Astrocyte (in vitro differentiated cells and primary cell): ENCODE data around the gene NCOA5. TPM values are rescaled to one million over a fixed set of nuclear protein-coding genes. Genes with fewer than 3 reads are reported as not detected.

ENCODE experiments used
- DNase-seq: peaks from one replicate; pipeline ENCODE4 v3.0.0-alpha.2; 2010; ENCODE audit warnings: low read depth
- FAIRE-seq: peaks from 2 replicates; lab custom pipeline; 2011; peaks lifted over from hg19 to GRCh38; lab: Jason Lieb, UNC
- H2AFZ ChIP-seq: 2 replicates; pipeline ENCODE4 v1.6.0; 2012; ENCODE audit warnings: low read depth, low read length, inconsistent platforms
- H3K27ac ChIP-seq: 2 replicates; pipeline ENCODE4 v1.5.1; 2011; ENCODE audit warnings: low read depth, low read length, inconsistent platforms
- H3K27me3 ChIP-seq: 2 replicates; pipeline ENCODE4 v1.6.0; 2011; ENCODE audit warnings: low read length, inconsistent platforms; ENCODE audit not compliant: insufficient read depth
- H3K36me3 ChIP-seq: 2 replicates; pipeline ENCODE4 v1.5.1; 2011; ENCODE audit warnings: low read length, inconsistent platforms; ENCODE audit not compliant: insufficient read depth
- H3K4me1 ChIP-seq: 2 replicates; pipeline ENCODE4 v1.5.1; 2011; ENCODE audit warnings: low read length, inconsistent platforms; ENCODE audit not compliant: insufficient read depth
- H3K4me2 ChIP-seq: 2 replicates; pipeline ENCODE4 v1.6.0; 2012; ENCODE audit warnings: low read length, inconsistent platforms
- H3K4me3 ChIP-seq: 2 replicates; pipeline ENCODE4 v1.5.1; 2011; ENCODE audit warnings: low read depth, mild to moderate bottlenecking, low read length, inconsistent platforms; ENCODE audit not compliant: insufficient read depth
- H3K79me2 ChIP-seq: 2 replicates; pipeline ENCODE4 v1.6.0; 2012; ENCODE audit warnings: mild to moderate bottlenecking, low read length, inconsistent platforms; ENCODE audit not compliant: insufficient read depth
- H3K9ac ChIP-seq: 2 replicates; pipeline ENCODE4 v1.6.0; 2012; ENCODE audit warnings: mild to moderate bottlenecking, low read length, inconsistent platforms
- H3K9me3 ChIP-seq: 2 replicates; pipeline ENCODE4 v1.5.1; 2012; ENCODE audit warnings: low read depth, mild to moderate bottlenecking, low read length, inconsistent platforms; ENCODE audit not compliant: insufficient read depth
- H4K20me1 ChIP-seq: 2 replicates; pipeline ENCODE4 v1.6.0; 2012; ENCODE audit warnings: low read length, inconsistent platforms; ENCODE audit not compliant: insufficient read depth
- H3K27ac Mint-ChIP-seq: one replicate; pipeline ENCODE4 v1.8.0; 2021; ENCODE audit warnings: mild to moderate bottlenecking, mixed read lengths; ENCODE audit not compliant: unreplicated experiment
- H3K27me3 Mint-ChIP-seq: one replicate; pipeline ENCODE4 v1.8.0; 2021; ENCODE audit warnings: low read depth, mixed read lengths; ENCODE audit not compliant: unreplicated experiment
- H3K36me3 Mint-ChIP-seq: one replicate; pipeline ENCODE4 v1.8.0; 2021; ENCODE audit warnings: low read depth, mixed read lengths; ENCODE audit not compliant: unreplicated experiment
- H3K4me1 Mint-ChIP-seq: one replicate; pipeline ENCODE4 v1.8.0; 2021; ENCODE audit warnings: low read depth, mixed read lengths; ENCODE audit not compliant: unreplicated experiment
- H3K4me3 Mint-ChIP-seq: one replicate; pipeline ENCODE4 v1.8.0; 2021; ENCODE audit warnings: mild to moderate bottlenecking, moderate library complexity, mixed read lengths; ENCODE audit not compliant: unreplicated experiment
- H3K9me3 Mint-ChIP-seq: one replicate; pipeline ENCODE4 v1.8.0; 2021; ENCODE audit warnings: mild to moderate bottlenecking, mixed read lengths; ENCODE audit not compliant: unreplicated experiment
- CTCF ChIP-seq: IDR thresholded peaks from 2 replicates; pipeline ENCODE4 v1.5.1; 2011; ENCODE audit warnings: low read depth, mild to moderate bottlenecking, inconsistent platforms, low read length, moderate library complexity; ENCODE audit not compliant: insufficient read depth
- EZH2 ChIP-seq: IDR thresholded peaks from 2 replicates; pipeline ENCODE4 v1.6.1; 2012; ENCODE audit warnings: mild to moderate bottlenecking, low read length, inconsistent platforms; ENCODE audit not compliant: insufficient read depth
- total RNA-seq: library from RNA; stranded (reverse); gene quantifications from 2 replicates; pipeline ENCODE4 v1.2.1, GENCODE V29; 2021

The NCOA5 gene
- total RNA-seq, 1 donor from 2014 or later: 20.7 TPM

GRCh38 chr20:46118481-46119020 lies 28.8 kb upstream of the NCOA5 start:
- Histone ChIP-seq H3K27me3 (peaks cover 8% of the 10 kb centered on the region), H3K4me3 (peak overlapping the region; percentile 51), H4K20me1 (no peaks in the 10 kb centered on the region), H3K4me1 (peaks cover 21% of the 10 kb centered on the region), H3K36me3 (no peaks in the 10 kb centered on the region), H3K27ac (no peak overlapping the region), H3K79me2 (no peaks in the 10 kb centered on the region), H3K9ac (peak overlapping the region; percentile 53), H3K9me3 (no peaks in the 10 kb centered on the region), H3K4me2 (peak overlapping the region; percentile 90), H2AFZ (peak overlapping the region; percentile 81)
- peaks cover 1% of the 10 kb centered on the region for H3K36me3 Mint-ChIP-seq
- TF ChIP-seq EZH2: no peak
- TF ChIP-seq CTCF: no peak
- FAIRE-seq (no peak), DNase-seq (no peak)
- peaks cover 4% of the 10 kb centered on the region for H3K9me3 Mint-ChIP-seq
- H3K27me3 Mint-ChIP-seq: peaks cover 35% of the 10 kb centered on the region
- no peak overlapping the region for H3K27ac Mint-ChIP-seq
- H3K4me1 Mint-ChIP-seq: peaks cover 20% of the 10 kb centered on the region
- peak overlapping the region; percentile 84 for H3K4me3 Mint-ChIP-seq

- H3K4me1 ChIP-seq: peaks cover 21% of the 10 kb centered on the region
- peak within 1 kb of the TSS; percentile 51 for H3K4me3 ChIP-seq
- peaks cover 34% of the 10 kb centered on the region for H3K27me3 Mint-ChIP-seq
- H3K9me3 ChIP-seq: no peaks in the 10 kb centered on the region
- peak within 1 kb of the TSS; percentile 81 for H2AFZ ChIP-seq
- peak within 1 kb of the TSS; percentile 53 for H3K9ac ChIP-seq
- H3K9me3 Mint-ChIP-seq: peaks cover 4% of the 10 kb centered on the region
- H3K36me3 Mint-ChIP-seq: peaks cover 1% of the 10 kb centered on the region
- no peak within 1 kb of the TSS for H3K27ac ChIP-seq
- peaks cover 12% of the 10 kb centered on the region for H3K27me3 ChIP-seq
- DNase-seq: peak; percentile 30
- H3K4me2 ChIP-seq: peak within 1 kb of the TSS; percentile 90
- no peaks in the 10 kb centered on the region for H3K79me2 ChIP-seq
- H3K4me1 Mint-ChIP-seq: peaks cover 17% of the 10 kb centered on the region
- no peak for TF ChIP-seq EZH2
- TF ChIP-seq CTCF: no peak
- FAIRE-seq: no peak
- H3K4me3 Mint-ChIP-seq: peak within 1 kb of the TSS; percentile 84
- H4K20me1 ChIP-seq: no peaks in the 10 kb centered on the region
- no peak within 1 kb of the TSS for H3K27ac Mint-ChIP-seq
- H3K36me3 ChIP-seq: no peaks in the 10 kb centered on the region
Observed at GRCh38 chr20:46117704-46118467, 28.1 kb upstream of the NCOA5 start, which contains the start of gene CD40. CD40 (plus strand) TSS chr20:46118314; CDS start chr20:46118344, 30 bp downstream.
